ENCODE measurements around the gene LAMC3.
"Not testable (repeated sequence)": the region's sequence is repeated elsewhere in the genome, so short reads cannot be mapped to it uniquely, and the experiment has no call there.

Gene LAMC3

DNA sequence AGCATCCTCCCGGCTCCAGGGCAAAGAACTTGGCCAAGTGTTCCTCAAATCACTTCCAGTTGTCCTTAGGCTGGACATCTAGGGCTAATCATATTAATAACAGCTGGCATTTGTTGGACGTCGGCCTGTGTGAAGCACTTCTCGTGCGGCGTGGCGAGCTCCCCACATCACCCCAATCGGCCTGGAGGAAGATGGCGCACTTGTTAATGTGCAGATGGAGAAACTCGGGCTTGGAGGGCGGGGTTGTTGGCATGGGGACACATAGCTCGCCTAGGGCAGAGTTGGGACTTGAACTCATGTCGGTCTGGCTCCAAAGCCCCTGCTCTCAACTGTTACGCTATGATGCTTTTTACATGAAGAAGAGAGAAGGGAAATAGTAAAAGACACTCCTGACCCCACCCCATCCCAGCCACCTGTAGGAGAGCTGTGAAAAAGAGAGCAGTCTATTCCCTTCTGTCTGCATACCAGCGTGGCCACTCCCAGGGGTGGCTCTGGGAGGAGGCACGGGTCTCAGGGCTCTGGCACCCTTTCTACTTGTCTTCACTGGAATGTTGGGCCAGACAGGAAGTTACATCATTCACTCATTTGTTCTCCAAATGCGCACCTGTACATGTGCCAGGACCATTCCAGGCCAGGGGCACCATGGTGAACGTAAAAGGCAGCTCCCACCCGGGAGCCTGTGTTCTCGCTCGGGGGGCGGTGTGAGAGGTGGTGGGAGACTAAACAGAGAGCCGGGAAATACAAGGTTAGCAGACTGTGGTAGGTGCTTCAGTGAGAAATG lies 103.6 kb downstream of the LAMC3 start:
- TF ChIP-seq, protein P1, sequence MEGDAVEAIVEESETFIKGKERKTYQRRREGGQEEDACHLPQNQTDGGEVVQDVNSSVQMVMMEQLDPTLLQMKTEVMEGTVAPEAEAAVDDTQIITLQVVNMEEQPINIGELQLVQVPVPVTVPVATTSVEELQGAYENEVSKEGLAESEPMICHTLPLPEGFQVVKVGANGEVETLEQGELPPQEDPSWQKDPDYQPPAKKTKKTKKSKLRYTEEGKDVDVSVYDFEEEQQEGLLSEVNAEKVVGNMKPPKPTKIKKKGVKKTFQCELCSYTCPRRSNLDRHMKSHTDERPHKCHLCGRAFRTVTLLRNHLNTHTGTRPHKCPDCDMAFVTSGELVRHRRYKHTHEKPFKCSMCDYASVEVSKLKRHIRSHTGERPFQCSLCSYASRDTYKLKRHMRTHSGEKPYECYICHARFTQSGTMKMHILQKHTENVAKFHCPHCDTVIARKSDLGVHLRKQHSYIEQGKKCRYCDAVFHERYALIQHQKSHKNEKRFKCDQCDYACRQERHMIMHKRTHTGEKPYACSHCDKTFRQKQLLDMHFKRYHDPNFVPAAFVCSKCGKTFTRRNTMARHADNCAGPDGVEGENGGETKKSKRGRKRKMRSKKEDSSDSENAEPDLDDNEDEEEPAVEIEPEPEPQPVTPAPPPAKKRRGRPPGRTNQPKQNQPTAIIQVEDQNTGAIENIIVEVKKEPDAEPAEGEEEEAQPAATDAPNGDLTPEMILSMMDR (conservative IDR thresholded peaks at IDR 0.05), result no peak
- H3K27ac ChIP-seq, result no peak overlapping the region

DNA sequence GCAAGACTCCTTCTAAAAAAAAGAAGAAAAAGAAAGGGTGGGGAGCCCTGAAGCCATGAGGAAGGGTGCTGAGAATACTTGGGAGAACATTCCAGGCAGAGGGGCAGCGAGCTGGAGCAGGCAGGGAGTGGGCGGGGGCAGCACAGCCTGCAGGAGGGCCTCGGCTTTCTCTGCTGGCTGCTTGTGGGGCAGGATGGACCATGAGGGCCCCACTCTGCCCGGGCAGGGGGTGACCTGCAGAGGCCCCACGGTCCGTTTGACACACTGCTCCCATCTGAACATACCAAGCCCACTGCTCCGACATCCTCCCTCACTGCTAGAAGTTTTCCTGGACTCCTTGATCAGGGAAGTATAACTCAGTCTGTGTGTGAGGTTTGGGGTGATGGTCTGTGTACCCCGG lies 104.7 kb downstream of the LAMC3 start:
- TF ChIP-seq, protein P1 (conservative IDR thresholded peaks at IDR 0.05), result no peak

DNA sequence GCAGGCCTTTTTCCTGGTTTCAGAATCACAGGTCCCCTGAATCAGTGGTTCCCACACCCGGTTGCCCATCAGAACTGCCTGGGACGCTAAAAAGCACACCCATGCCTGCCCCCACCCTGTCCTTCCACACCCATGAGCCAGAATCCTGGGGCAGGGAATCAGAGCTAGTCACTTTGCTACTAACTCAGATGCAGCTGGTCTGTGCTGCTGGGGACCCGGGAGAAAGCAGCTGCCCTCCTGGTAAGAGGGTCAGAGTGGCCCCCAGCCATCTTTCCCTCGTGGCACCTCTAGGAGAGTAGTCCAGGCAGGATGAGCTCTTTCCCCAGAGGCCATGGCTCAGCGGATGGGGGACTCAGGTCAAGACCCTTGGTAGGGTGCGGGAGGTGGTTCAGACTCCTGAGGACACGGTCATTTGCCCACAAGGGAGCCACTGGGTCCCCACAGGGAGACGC lies 105.1 kb downstream of the LAMC3 start:
- TF ChIP-seq, protein P1 (conservative IDR thresholded peaks at IDR 0.05), result no peak
- H3K27ac ChIP-seq, result no peak overlapping the region

More for the DNA sequence above, 104.7 kb downstream of the LAMC3 start:
- H3K27ac ChIP-seq, result no peak overlapping the region

DNA sequence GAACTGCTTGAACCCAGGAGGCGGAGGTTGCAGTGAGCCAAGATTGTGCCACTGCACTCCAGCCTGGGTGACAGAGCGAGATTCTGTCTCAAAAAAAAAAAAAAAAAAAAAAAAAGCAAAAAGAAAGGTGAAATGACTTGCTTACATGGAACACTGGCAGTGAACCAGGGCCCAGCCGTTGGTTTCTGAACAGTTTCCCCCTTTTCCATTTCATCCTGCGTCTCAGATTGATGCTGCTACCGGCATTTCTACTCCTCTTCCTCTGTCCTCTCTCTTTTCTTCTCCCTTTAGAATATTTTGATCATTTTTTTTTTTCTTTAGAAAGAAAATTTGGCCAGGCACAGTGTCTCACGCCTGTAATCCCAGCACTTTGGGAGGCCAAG lies 106.4 kb downstream of the LAMC3 start:
- H3K27ac ChIP-seq, result not testable (repeated sequence)

DNA sequence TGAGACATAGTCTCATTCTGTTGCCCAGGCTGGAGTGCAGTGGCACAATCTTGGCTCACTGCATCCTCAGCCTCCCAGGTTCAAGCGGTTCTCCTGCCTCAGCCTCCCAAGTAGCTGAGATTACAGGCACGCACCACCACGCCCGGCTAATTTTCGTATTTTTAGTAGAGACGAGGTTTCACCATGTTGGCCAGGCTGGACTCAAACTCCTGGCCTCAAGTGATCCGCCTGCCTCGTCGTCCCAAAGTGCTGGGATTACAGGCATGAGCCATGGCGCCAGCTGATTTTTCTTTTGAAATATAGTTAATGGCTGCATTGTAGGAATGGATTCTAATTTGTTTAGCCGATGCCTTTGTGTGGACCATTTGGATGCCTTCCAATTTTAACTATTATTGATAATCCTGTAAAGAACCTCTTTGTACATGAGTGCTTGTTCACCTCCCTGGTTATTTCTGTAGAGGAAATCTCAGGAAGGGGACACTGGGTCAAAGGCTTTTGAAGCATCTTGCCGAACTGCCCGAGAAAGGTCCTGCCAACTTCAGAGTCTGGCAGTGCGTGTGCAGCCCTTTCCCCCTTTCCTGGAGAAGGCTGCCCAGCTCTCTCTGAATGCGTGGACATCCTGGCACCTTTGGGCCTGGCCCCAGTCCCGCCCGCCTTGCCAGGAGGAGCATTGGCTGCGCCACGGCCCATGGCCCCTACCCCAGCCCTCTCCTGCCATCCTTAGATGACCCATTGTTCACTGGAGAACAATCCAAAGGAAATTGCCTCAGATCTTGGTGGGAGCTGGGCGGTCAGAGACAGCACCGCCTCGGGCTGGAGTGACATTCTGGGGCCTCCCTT lies 107.5 kb downstream of the LAMC3 start:
- H3K27ac ChIP-seq, result no peak overlapping the region
- TF ChIP-seq, protein P1 (conservative IDR thresholded peaks at IDR 0.05), result no peak

DNA sequence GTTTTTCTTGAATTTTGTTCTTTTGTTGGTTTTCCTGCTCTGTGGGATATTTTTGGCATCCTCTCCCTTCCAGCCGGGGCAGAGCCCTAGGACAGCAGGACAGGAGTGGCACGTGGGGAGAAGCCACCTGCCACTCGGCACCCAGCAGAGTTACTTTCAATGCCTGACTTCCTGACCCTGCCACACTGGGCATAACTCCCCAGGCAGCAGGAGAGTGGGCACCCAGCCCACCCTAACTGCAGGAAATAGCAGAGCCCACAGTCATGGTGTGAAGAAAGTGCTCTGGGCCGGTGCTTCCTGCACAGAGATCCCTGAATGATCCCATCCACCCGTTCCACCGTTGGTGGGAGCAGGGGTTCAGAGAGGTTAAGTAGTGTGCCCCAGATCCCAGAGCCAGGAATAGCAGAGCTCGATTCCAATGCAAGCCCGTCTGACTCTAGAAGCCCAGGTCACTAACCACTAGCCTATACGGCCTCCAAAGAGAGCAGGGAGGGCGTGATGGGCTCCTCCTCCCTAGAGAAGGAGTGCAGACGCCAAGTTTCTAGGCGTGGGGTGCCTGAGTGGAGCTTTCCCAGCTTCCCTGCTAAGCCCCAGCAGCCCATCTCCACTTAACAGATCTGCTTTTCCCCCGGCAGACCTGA lies 108.3 kb downstream of the LAMC3 start:
- no peak overlapping the region for H3K27ac ChIP-seq
- TF ChIP-seq, protein P1 (conservative IDR thresholded peaks at IDR 0.05), result no peak

DNA sequence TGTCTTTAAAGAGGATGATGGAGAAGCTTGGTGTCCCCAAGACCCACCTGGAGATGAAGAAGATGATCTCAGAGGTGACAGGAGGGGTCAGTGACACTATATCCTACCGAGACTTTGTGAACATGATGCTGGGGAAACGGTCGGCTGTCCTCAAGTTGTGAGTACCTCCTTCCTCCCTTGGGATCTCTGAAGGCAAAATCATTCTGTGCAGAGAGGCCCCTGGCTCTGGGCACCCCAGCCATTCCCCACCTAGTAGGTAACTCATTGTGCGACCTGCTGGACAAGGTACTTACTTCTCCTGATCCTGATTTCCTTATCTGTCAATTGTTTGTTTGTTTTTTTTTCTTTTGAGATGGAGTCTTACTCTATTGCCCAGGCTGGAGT lies 108.8 kb downstream of the LAMC3 start:
- no peak overlapping the region for H3K27ac ChIP-seq
- TF ChIP-seq, protein P1 (conservative IDR thresholded peaks at IDR 0.05), result no peak
